Neural cell (in vitro differentiated cells): ENCODE measurements around the gene HECW1. TPM values are rescaled to one million over a fixed set of nuclear protein-coding genes. Genes with fewer than 3 reads are reported as not detected.
"Not testable (repeated sequence)": the region's sequence is repeated elsewhere in the genome, so short reads cannot be mapped to it uniquely, and the experiment has no call there.

Experiments used
- H2AFZ ChIP-seq: fragments of 200-600, 300-800 bp; sonication (generic), shearing (Covaris generic); 2 replicates; pipeline ENCODE4 v1.6.0; 2014; ENCODE audit warnings: low read depth, mild to moderate bottlenecking, antibody characterized with exemption, low read length, moderate library complexity
- H3F3A ChIP-seq: fragments of 200-600 bp; shearing (Covaris generic); 2 replicates; pipeline ENCODE4 v1.6.1; 2016; ENCODE audit warnings: mild to moderate bottlenecking, moderate library complexity, mixed read lengths, antibody characterized with exemption, low read length; ENCODE audit not compliant: insufficient read depth, poor library complexity, severe bottlenecking
- H3K27ac ChIP-seq: fragments of 200-600, 300-800 bp; sonication (generic), shearing (Covaris generic); 2 replicates; pipeline ENCODE4 v1.5.1; 2014; ENCODE audit warnings: mild to moderate bottlenecking, low read length, moderate library complexity
- H3K27me3 ChIP-seq: fragments of 300-800, 200-600 bp; sonication (generic), shearing (Covaris generic); 2 replicates; pipeline ENCODE4 v1.6.0; 2014; ENCODE audit warnings: mild to moderate bottlenecking, low read depth, low read length, moderate library complexity; ENCODE audit not compliant: insufficient read depth
- H3K36me3 ChIP-seq: fragments of 300-800, 200-600 bp; sonication (generic), shearing (Covaris generic); 2 replicates; pipeline ENCODE4 v1.5.1; 2014; ENCODE audit warnings: mild to moderate bottlenecking, antibody characterized with exemption, low read length, moderate library complexity; ENCODE audit not compliant: insufficient read depth
- H3K4me2 ChIP-seq: fragments of 300-800, 200-600 bp; sonication (generic), shearing (Covaris generic); 2 replicates; pipeline ENCODE4 v1.6.0; 2014; ENCODE audit warnings: mild to moderate bottlenecking, low read length
- H3K4me3 ChIP-seq: fragments of 300-800, 200-600 bp; sonication (generic), shearing (Covaris generic); 2 replicates; pipeline ENCODE4 v1.5.1; 2014; ENCODE audit warnings: mild to moderate bottlenecking, low read length, moderate library complexity
- H3K79me2 ChIP-seq: fragments of 200-600 bp; shearing (Covaris generic); replicated peaks from 2 replicates; pipeline ENCODE4 v1.6.0; 2014; ENCODE audit warnings: mild to moderate bottlenecking, low read length, moderate library complexity; ENCODE audit not compliant: insufficient read depth
- H3K9ac ChIP-seq: fragments of 300-800, 200-600 bp; sonication (generic), shearing (Covaris generic); 2 replicates; pipeline ENCODE4 v1.6.1; 2016; ENCODE audit warnings: mild to moderate bottlenecking, low read length, mixed read lengths
- H3K9me2 ChIP-seq: fragments of 200-600 bp; shearing (Covaris generic); 2 replicates; pipeline ENCODE4 v1.6.1; 2016; ENCODE audit warnings: mild to moderate bottlenecking, low read length, mixed read lengths; ENCODE audit not compliant: insufficient read depth
- H3K9me3 ChIP-seq: fragments of 200-600, 300-800 bp; sonication (generic), shearing (Covaris generic); 2 replicates; pipeline ENCODE4 v1.6.1; 2016; ENCODE audit warnings: mild to moderate bottlenecking, mixed run types, low read length, moderate library complexity, mixed read lengths
- H4K20me1 ChIP-seq: fragments of 200-600 bp; shearing (Covaris generic); 2 replicates; pipeline ENCODE4 v1.6.1; 2016; ENCODE audit warnings: mild to moderate bottlenecking, mixed run types; ENCODE audit not compliant: insufficient read depth
- EP300 ChIP-seq: fragments of 450-650 bp; conservative IDR thresholded peaks from 2 replicates; pipeline ENCODE4 v1.6.1; 2014; ENCODE audit warnings: antibody characterized with exemption, mild to moderate bottlenecking, moderate library complexity; ENCODE audit not compliant: poor library complexity, severe bottlenecking
- EZH2 ChIP-seq: fragments of 200-600, 300-800 bp; shearing (Covaris generic), sonication (generic); IDR thresholded peaks from 2 replicates; pipeline ENCODE4 v1.6.1; 2014; ENCODE audit warnings: antibody characterized with exemption, low read length, borderline replicate concordance, mild to moderate bottlenecking; ENCODE audit not compliant: insufficient read depth, poor library complexity, severe bottlenecking
- MXI1 ChIP-seq: fragments of 450-650 bp; conservative IDR thresholded peaks from 2 replicates; pipeline ENCODE4 v1.6.1; 2014; ENCODE audit warnings: antibody characterized with exemption, mild to moderate bottlenecking; ENCODE audit not compliant: poor library complexity, severe bottlenecking
- POLR2AphosphoS5 ChIP-seq: IDR thresholded peaks from 2 replicates; pipeline ENCODE4 v1.6.1; 2012
- RAD21 ChIP-seq: fragments of 450-650 bp; conservative IDR thresholded peaks from 2 replicates; pipeline ENCODE4 v1.6.1; 2014; ENCODE audit warnings: antibody characterized with exemption, mild to moderate bottlenecking, moderate library complexity
- SMC3 ChIP-seq: fragments of 450-650 bp; conservative IDR thresholded peaks from 2 replicates; pipeline ENCODE4 v1.6.1; 2014; ENCODE audit warnings: antibody characterized with exemption, mild to moderate bottlenecking, moderate library complexity; ENCODE audit not compliant: poor library complexity
- TAF1 ChIP-seq: IDR thresholded peaks from 2 replicates; pipeline ENCODE4 v1.6.1; 2012; ENCODE audit warnings: low read depth
- polyA minus RNA-seq: library from RNA; depleted of rRNA, polyadenylated mRNA; stranded (reverse); fragments of >200 nt; gene quantifications from 2 replicates; pipeline ENCODE4 v1.2.3, GENCODE V29; 2014
- polyA plus RNA-seq: library from polyadenylated mRNA; depleted of rRNA; stranded (reverse); fragments of >200 nt; gene quantifications from 2 replicates; pipeline ENCODE4 v1.2.3, GENCODE V29; 2014
- TF ChIP-seq, protein P1 (sequence below): IDR thresholded peaks from 2 replicates; pipeline ENCODE4 v1.6.1; 2012; ENCODE audit warnings: borderline replicate concordance
- TF ChIP-seq, protein P2 (sequence below): fragments of 450-650 bp; IDR thresholded peaks from 2 replicates; pipeline ENCODE4 v1.5.1; 2014; ENCODE audit warnings: antibody characterized with exemption, mild to moderate bottlenecking, moderate library complexity; ENCODE audit not compliant: poor library complexity, severe bottlenecking

HECW1 gene
- polyA plus RNA-seq = 11.7 and 13.8 TPM in 2 replicates
- polyA minus RNA-seq = 63.5 and 71.9 TPM in 2 replicates

DNA sequence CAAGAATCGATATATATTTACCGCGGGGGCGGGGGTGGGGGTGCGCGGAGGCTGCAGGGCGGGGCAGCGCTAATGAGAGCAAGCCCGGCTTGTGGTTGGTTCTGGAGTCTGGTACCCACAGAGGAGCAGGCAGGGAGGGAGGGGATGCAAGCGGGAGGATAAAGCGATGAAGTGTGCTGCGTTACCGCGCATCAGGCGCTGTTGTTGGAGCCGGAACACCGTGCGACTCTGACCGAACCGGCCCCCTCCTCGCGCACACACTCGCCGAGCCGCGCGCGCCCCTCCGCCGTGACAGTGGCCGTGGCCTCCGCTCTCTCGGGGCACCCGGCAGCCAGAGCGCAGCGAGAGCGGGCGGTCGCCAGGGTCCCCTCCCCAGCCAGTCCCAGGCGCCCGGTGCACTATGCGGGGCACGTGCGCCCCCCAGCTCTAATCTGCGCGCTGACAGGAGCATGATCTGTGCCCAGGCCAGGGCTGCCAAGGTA lies at the start of gene HECW1:
TSS of gene HECW1 (plus strand) at position 189 of the 482 bp plus-strand sequence. CDS start 131,259 bp downstream, outside the sequence.
- TF ChIP-seq MXI1 = peak; percentile 39
- TF ChIP-seq SMC3 = no peak
- no peak for TF ChIP-seq EZH2
- TF ChIP-seq POLR2AphosphoS5 = peak; percentile 94
- TF ChIP-seq, protein P1, sequence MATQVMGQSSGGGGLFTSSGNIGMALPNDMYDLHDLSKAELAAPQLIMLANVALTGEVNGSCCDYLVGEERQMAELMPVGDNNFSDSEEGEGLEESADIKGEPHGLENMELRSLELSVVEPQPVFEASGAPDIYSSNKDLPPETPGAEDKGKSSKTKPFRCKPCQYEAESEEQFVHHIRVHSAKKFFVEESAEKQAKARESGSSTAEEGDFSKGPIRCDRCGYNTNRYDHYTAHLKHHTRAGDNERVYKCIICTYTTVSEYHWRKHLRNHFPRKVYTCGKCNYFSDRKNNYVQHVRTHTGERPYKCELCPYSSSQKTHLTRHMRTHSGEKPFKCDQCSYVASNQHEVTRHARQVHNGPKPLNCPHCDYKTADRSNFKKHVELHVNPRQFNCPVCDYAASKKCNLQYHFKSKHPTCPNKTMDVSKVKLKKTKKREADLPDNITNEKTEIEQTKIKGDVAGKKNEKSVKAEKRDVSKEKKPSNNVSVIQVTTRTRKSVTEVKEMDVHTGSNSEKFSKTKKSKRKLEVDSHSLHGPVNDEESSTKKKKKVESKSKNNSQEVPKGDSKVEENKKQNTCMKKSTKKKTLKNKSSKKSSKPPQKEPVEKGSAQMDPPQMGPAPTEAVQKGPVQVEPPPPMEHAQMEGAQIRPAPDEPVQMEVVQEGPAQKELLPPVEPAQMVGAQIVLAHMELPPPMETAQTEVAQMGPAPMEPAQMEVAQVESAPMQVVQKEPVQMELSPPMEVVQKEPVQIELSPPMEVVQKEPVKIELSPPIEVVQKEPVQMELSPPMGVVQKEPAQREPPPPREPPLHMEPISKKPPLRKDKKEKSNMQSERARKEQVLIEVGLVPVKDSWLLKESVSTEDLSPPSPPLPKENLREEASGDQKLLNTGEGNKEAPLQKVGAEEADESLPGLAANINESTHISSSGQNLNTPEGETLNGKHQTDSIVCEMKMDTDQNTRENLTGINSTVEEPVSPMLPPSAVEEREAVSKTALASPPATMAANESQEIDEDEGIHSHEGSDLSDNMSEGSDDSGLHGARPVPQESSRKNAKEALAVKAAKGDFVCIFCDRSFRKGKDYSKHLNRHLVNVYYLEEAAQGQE = peak; percentile 23
- TF ChIP-seq TAF1 = no peak
- no peak for TF ChIP-seq RAD21
- no peaks in the 10 kb centered on the region for H3K36me3 ChIP-seq
- H3K27me3 ChIP-seq = peaks cover 13% of the 10 kb centered on the region
- H3F3A ChIP-seq = no peaks in the 10 kb centered on the region
- H3K9me2 ChIP-seq = no peaks in the 10 kb centered on the region
- H4K20me1 ChIP-seq = no peaks in the 10 kb centered on the region
- peak within 1 kb of the TSS; percentile 88 for H3K4me3 ChIP-seq
- no peaks in the 10 kb centered on the region for H3K9me3 ChIP-seq
- H3K9ac ChIP-seq = peak within 1 kb of the TSS; percentile 98
- peaks cover 33% of the 10 kb centered on the region for H3K79me2 ChIP-seq
- peak within 1 kb of the TSS; percentile 23 for H3K4me2 ChIP-seq
- H2AFZ ChIP-seq = peak within 1 kb of the TSS; percentile 84
- H3K27ac ChIP-seq = peak within 1 kb of the TSS; percentile 91

DNA sequence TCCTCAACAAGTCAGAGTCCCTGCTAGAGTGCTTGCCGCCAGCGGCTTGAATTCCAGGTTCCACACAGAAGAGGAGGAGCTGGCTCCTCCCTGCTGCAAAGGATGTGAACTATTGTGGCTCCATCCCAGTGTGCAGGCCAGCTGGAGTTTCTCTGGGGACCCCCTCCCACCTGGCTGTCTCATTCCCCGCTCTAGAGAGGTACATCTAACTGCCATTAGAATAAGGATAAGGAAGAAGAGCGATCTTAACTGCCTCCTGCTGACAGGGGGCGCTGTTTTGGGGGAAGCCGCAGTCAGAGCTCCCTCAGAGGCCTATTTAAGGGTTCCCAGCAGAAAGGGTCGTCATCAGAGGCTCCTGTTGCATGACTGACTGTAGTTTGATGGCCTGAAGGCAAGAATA lies 40.8 kb upstream of the HECW1 start:
- Histone ChIP-seq H3K4me3 (no peak overlapping the region), H3K27ac (no peak overlapping the region), H3K4me2 (no peak overlapping the region), H3K27me3 (no peaks in the 10 kb centered on the region), H4K20me1 (no peaks in the 10 kb centered on the region), H3K9me2 (no peaks in the 10 kb centered on the region), H3K9ac (no peak overlapping the region), H3K79me2 (no peaks in the 10 kb centered on the region), H2AFZ (no peak overlapping the region), H3K9me3 (no peaks in the 10 kb centered on the region), H3K36me3 (no peaks in the 10 kb centered on the region), H3F3A (no peaks in the 10 kb centered on the region)
- TF ChIP-seq TAF1 (no peak), POLR2AphosphoS5 (no peak), EP300 (no peak)

DNA sequence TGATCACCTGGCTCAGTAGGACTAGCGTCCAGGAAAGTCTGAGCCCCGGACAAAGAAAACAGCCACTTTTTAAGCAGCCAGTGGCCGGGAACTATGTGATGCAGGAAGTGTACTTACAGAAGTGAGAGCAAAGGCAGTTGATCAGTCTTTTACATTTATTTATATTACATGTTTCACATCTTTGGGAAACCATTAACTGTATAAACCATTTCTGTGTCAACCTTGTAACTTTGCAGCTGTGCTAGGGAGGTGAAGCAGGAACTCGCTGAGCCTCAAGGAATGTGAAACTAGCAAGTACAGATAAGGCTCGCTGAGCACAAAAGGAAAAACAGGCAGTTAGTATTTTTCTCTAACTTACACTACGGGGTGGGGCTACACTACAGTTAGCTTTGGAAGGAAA lies 39.9 kb upstream of the HECW1 start:
- Histone ChIP-seq H3K9ac (no peak overlapping the region), H3K9me2 (no peaks in the 10 kb centered on the region), H3K36me3 (no peaks in the 10 kb centered on the region), H4K20me1 (no peaks in the 10 kb centered on the region), H3F3A (no peaks in the 10 kb centered on the region), H3K4me2 (no peak overlapping the region), H3K27ac (no peak overlapping the region), H3K9me3 (no peaks in the 10 kb centered on the region), H2AFZ (no peak overlapping the region), H3K4me3 (no peak overlapping the region), H3K79me2 (no peaks in the 10 kb centered on the region), H3K27me3 (no peaks in the 10 kb centered on the region)
- TF ChIP-seq EP300 (no peak), EZH2 (no peak), RAD21 (no peak), SMC3 (no peak)
- TF ChIP-seq, protein P1 = no peak
- TF ChIP-seq, protein P2, sequence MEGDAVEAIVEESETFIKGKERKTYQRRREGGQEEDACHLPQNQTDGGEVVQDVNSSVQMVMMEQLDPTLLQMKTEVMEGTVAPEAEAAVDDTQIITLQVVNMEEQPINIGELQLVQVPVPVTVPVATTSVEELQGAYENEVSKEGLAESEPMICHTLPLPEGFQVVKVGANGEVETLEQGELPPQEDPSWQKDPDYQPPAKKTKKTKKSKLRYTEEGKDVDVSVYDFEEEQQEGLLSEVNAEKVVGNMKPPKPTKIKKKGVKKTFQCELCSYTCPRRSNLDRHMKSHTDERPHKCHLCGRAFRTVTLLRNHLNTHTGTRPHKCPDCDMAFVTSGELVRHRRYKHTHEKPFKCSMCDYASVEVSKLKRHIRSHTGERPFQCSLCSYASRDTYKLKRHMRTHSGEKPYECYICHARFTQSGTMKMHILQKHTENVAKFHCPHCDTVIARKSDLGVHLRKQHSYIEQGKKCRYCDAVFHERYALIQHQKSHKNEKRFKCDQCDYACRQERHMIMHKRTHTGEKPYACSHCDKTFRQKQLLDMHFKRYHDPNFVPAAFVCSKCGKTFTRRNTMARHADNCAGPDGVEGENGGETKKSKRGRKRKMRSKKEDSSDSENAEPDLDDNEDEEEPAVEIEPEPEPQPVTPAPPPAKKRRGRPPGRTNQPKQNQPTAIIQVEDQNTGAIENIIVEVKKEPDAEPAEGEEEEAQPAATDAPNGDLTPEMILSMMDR = no peak

DNA sequence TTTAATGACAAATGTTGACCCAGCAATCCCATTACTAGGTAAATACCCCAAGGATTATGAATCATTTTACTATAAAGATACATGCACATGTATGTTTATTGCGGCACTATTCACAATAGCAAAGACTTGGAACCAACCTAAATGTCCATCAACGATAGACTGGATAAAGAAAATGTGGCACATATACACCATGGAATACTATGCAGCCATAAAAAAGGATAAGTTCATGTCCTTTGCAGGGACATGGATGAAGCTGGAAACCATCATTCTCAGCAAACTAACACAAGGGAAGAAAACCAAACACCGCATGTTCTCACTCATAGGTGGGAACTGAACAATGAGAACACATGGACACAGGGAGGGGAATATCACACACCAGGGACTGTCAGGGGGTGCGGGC lies 38.6 kb upstream of the HECW1 start:
- H3K9me2 ChIP-seq, H3K79me2 ChIP-seq, H3K4me2 ChIP-seq, H4K20me1 ChIP-seq, H3K9me3 ChIP-seq, H3K36me3 ChIP-seq, H3F3A ChIP-seq, H3K4me3 ChIP-seq, H2AFZ ChIP-seq, H3K9ac ChIP-seq, H3K27ac ChIP-seq, H3K27me3 ChIP-seq: not testable (repeated sequence)
